ENCODE data around the gene SPC25. TPM values are rescaled to one million over a fixed set of nuclear protein-coding genes. Genes with fewer than 3 reads are reported as not detected.

The SPC25 gene, protein sequence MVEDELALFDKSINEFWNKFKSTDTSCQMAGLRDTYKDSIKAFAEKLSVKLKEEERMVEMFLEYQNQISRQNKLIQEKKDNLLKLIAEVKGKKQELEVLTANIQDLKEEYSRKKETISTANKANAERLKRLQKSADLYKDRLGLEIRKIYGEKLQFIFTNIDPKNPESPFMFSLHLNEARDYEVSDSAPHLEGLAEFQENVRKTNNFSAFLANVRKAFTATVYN
- 16.4 and 21.7 TPM in 2 replicates for total RNA-seq

GRCh38 chr2:168890006-168890782, at the start of gene SPC25:
Gene SPC25, minus strand, starts transcription at chr2:168890430. Its CDS starts 911 bp downstream, at chr2:168889519.

DNA sequence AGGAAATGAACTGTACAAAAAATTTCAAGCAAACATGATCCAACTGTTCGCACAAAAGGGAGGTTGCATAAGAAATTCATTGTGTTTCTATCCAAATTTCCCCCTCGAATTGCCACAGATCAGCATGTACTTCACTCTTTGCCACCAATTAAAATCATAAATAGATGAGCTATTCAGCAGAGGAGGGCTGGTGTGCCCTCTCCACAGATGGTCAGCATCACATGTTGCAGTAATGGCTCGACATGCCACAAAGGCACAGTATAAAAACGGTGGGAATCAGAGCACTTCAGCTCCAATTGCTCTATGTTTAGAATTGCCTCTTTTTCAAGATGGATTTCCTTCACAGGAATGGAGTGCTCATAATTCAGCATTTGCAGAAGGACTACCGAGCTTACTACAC, 10.8 kb upstream of the SPC25 start, which contains the start of gene G6PC2:
TSS of gene G6PC2 (plus strand) at position 289 of the 400 bp plus-strand sequence. CDS start at position 330, 41 bp downstream.

Other genes with a start within 250 kb of the SPC25 start
- gene NOSTRIN, start 87.8 kb downstream of the SPC25 start, total RNA-seq, result 0.07 and 3.5 TPM in 2 replicates
- not detected in 2 replicates for gene G6PC2, start 10.9 kb upstream of the SPC25 start, total RNA-seq
- 0.50 and 0.53 TPM in 2 replicates for gene ABCB11, start 140.9 kb upstream of the SPC25 start, total RNA-seq
- gene DHRS9, start 179.1 kb upstream of the SPC25 start, total RNA-seq, result 0.29 and 1.3 TPM in 2 replicates

Data from thoracic aorta endothelial cell (primary cell).